Measurements from ENCODE around the gene CLASP1. TPM values are rescaled to one million over a fixed set of nuclear protein-coding genes. Genes with fewer than 3 reads are reported as not detected.

Gene CLASP1
- total and polyA plus RNA-seq, 4 donors = 7.5 to 50.0 (median 21.9) TPM

GRCh38 chr2:121431214-121431613 is 218.0 kb downstream of the CLASP1 start:
- no peak overlapping the region for H3K9ac ChIP-seq (ENCODE audit: low read depth in 1 of 2, low read length in 2 of 2)
- peaks cover 4 to 35% (median 18%) of the 10 kb centered on the region in 4 donors for H3K36me3 ChIP-seq (ENCODE audit: control insufficient read depth in 4 of 4, insufficient read depth in 3 of 4, low read depth in 1 of 4, low read length in 3 of 4)
- 99% methylated on average over 1 of the region's 1 CpG for WGBS
- H3K9me3 ChIP-seq (ENCODE audit: control insufficient read depth in 4 of 4, low read length in 3 of 4) = no peaks in the 10 kb centered on the region
- no peaks in the 10 kb centered on the region for H3K4me1 ChIP-seq (ENCODE audit: control insufficient read depth in 4 of 4, insufficient read depth in 4 of 4, low read length in 3 of 4)
- no peak overlapping the region for H3K27ac ChIP-seq (ENCODE audit: low read depth in 1 of 2, low read length in 2 of 2)
- H3K27me3 ChIP-seq (ENCODE audit: control insufficient read depth in 4 of 4, insufficient read depth in 4 of 4, low read length in 3 of 4) = no peaks in the 10 kb centered on the region
- TF ChIP-seq FOXA1 (IDR thresholded peaks at IDR 0.05) (no peak), ZBTB33 (IDR thresholded peaks at IDR 0.05) (no peak), REST (IDR thresholded peaks at IDR 0.05) (no peak), TAF1 (conservative IDR thresholded peaks at IDR 0.05) (no peak), HNF4A (conservative IDR thresholded peaks at IDR 0.05) (no peak), RXRA (IDR thresholded peaks at IDR 0.05) (no peak), ATF3 (IDR thresholded peaks at IDR 0.05) (no peak), JUND (IDR thresholded peaks at IDR 0.05) (no peak), YY1 (IDR thresholded peaks at IDR 0.05) (no peak), FOXA2 (IDR thresholded peaks at IDR 0.05) (no peak), NR2F2 (IDR thresholded peaks at IDR 0.05) (no peak)
- no peak overlapping the region for H3K4me3 ChIP-seq (ENCODE audit: low read depth in 1 of 3, low read length in 3 of 3)
- DNase-seq (ENCODE audit: low spot score) = no peak

- 94% methylated on average over 16 of the region's 16 CpGs for WGBS
- no peak for TF ChIP-seq YY1 (IDR thresholded peaks at IDR 0.05)
- TF ChIP-seq CTCF (IDR thresholded peaks at IDR 0.05; ENCODE audit: low read depth, low read length, missing input control) = no peak
- TF ChIP-seq MAX (IDR thresholded peaks at IDR 0.05) = no peak
- no peak for DNase-seq (ENCODE audit: low spot score)
- no peaks in the 10 kb centered on the region for H3K27me3 ChIP-seq (ENCODE audit: control insufficient read depth in 4 of 4, insufficient read depth in 4 of 4, low read length in 3 of 4)
- no peaks in the 10 kb centered on the region for H3K9me3 ChIP-seq (ENCODE audit: control insufficient read depth in 4 of 4, low read length in 3 of 4)
- H3K27ac ChIP-seq (ENCODE audit: low read depth in 1 of 2, low read length in 2 of 2) = no peak overlapping the region
- no peaks in the 10 kb centered on the region for H3K4me1 ChIP-seq (ENCODE audit: control insufficient read depth in 4 of 4, insufficient read depth in 4 of 4, low read length in 3 of 4)
- peaks cover 4 to 36% (median 20%) of the 10 kb centered on the region in 4 donors for H3K36me3 ChIP-seq (ENCODE audit: control insufficient read depth in 4 of 4, insufficient read depth in 3 of 4, low read depth in 1 of 4, low read length in 3 of 4)
- no peak overlapping the region for H3K4me3 ChIP-seq (ENCODE audit: low read depth in 1 of 3, low read length in 3 of 3)
- H3K9ac ChIP-seq (ENCODE audit: low read depth in 1 of 2, low read length in 2 of 2) = no peak overlapping the region
These were observed 219.2 kb downstream of the CLASP1 start for GRCh38 chr2:121429927-121430520.
